Measurements from ENCODE around the gene CEACAM7.
"Not testable (repeated sequence)": the region's sequence is repeated elsewhere in the genome, so short reads cannot be mapped to it uniquely, and the experiment has no call there.

The CEACAM7 gene

GRCh38 chr19:41718761-41719160, 30.7 kb upstream of the CEACAM7 start:
- no peak overlapping the region for H3K23ac ChIP-seq (ENCODE audit: low read length)
- no peak overlapping the region for H3K18ac ChIP-seq (ENCODE audit: low read length)
- H3K9ac ChIP-seq (ENCODE audit: low read length), result no peak overlapping the region
- no peak overlapping the region for H3K4me3 ChIP-seq (ENCODE audit: low read length)
- no peak overlapping the region for H2BK120ac ChIP-seq (ENCODE audit: low read depth, low read length)
- no peak for DNase-seq
- no peak overlapping the region for H4K5ac ChIP-seq (ENCODE audit: low read length)
- no peaks in the 10 kb centered on the region for H3K36me3 ChIP-seq (ENCODE audit: control insufficient read depth, insufficient read depth, low read length)
- no peak overlapping the region for H3K4me2 ChIP-seq (ENCODE audit: low read length)
- H3K79me2 ChIP-seq (ENCODE audit: control insufficient read depth, insufficient read depth, low read length), result no peaks in the 10 kb centered on the region
- no peaks in the 10 kb centered on the region for H3K79me1 ChIP-seq (ENCODE audit: low read length)
- no peak overlapping the region for H4K8ac ChIP-seq (ENCODE audit: low read depth, low read length)
- no CpG with 5 or more reads among the region's 6 CpGs for WGBS (ENCODE audit: extremely low coverage, insufficient coverage, low lambda C conversion rate)
- H2AK5ac ChIP-seq (ENCODE audit: low read length), result no peak overlapping the region
- no peaks in the 10 kb centered on the region for H3K4me1 ChIP-seq (ENCODE audit: control insufficient read depth, low read depth, low read length)
- no peaks in the 10 kb centered on the region for H3K27me3 ChIP-seq (ENCODE audit: insufficient read depth, low read length, poor library complexity)
- no peak overlapping the region for H2BK15ac ChIP-seq (replicated peaks; ENCODE audit: low read depth)
- no peak overlapping the region for H3K4ac ChIP-seq (ENCODE audit: low read depth, low read length)
- no peak overlapping the region for H3K27ac ChIP-seq (ENCODE audit: low read depth, low read length)
- H3K56ac ChIP-seq (ENCODE audit: low read length), result no peak overlapping the region
- H2BK5ac ChIP-seq (ENCODE audit: low read length), result no peak overlapping the region

GRCh38 chr19:41714598-41714997, 26.5 kb upstream of the CEACAM7 start:
- H3K23ac ChIP-seq (ENCODE audit: low read length), result no peak overlapping the region
- no peak overlapping the region for H2BK5ac ChIP-seq (ENCODE audit: low read length)
- H3K4me2 ChIP-seq (ENCODE audit: low read length), result no peak overlapping the region
- H3K36me3 ChIP-seq (ENCODE audit: control insufficient read depth, insufficient read depth, low read length), result no peaks in the 10 kb centered on the region
- WGBS (ENCODE audit: extremely low coverage, insufficient coverage, low lambda C conversion rate), result no CpG with 5 or more reads among the region's 5 CpGs
- no peak overlapping the region for H2BK15ac ChIP-seq (replicated peaks; ENCODE audit: low read depth)
- no peak for DNase-seq
- no peak overlapping the region for H3K18ac ChIP-seq (ENCODE audit: low read length)
- no peak overlapping the region for H4K5ac ChIP-seq (ENCODE audit: low read length)
- no peak overlapping the region for H2AK5ac ChIP-seq (ENCODE audit: low read length)
- H3K79me1 ChIP-seq (ENCODE audit: low read length), result no peaks in the 10 kb centered on the region
- no peak overlapping the region for H4K8ac ChIP-seq (ENCODE audit: low read depth, low read length)
- H2BK120ac ChIP-seq (ENCODE audit: low read depth, low read length), result no peak overlapping the region
- H3K79me2 ChIP-seq (ENCODE audit: control insufficient read depth, insufficient read depth, low read length), result no peaks in the 10 kb centered on the region
- H3K9ac ChIP-seq (ENCODE audit: low read length), result no peak overlapping the region
- no peak overlapping the region for H3K4me3 ChIP-seq (ENCODE audit: low read length)
- no peak overlapping the region for H3K27ac ChIP-seq (ENCODE audit: low read depth, low read length)
- H3K27me3 ChIP-seq (ENCODE audit: insufficient read depth, low read length, poor library complexity), result no peaks in the 10 kb centered on the region
- no peak overlapping the region for H3K4ac ChIP-seq (ENCODE audit: low read depth, low read length)
- H3K4me1 ChIP-seq (ENCODE audit: control insufficient read depth, low read depth, low read length), result no peaks in the 10 kb centered on the region
- no peak overlapping the region for H3K56ac ChIP-seq (ENCODE audit: low read length)

- no peaks in the 10 kb centered on the region for H3K36me3 ChIP-seq (ENCODE audit: control insufficient read depth, insufficient read depth, low read length)
- no peaks in the 10 kb centered on the region for H3K79me1 ChIP-seq (ENCODE audit: low read length)
- no peaks in the 10 kb centered on the region for H3K79me2 ChIP-seq (ENCODE audit: control insufficient read depth, insufficient read depth, low read length)
- no peak overlapping the region for H3K4me3 ChIP-seq (ENCODE audit: low read length)
- no peak overlapping the region for H2BK120ac ChIP-seq (ENCODE audit: low read depth, low read length)
- no peak overlapping the region for H2BK15ac ChIP-seq (replicated peaks; ENCODE audit: low read depth)
- H2AK5ac ChIP-seq (ENCODE audit: low read length), result no peak overlapping the region
- H4K8ac ChIP-seq (ENCODE audit: low read depth, low read length), result no peak overlapping the region
- no peak overlapping the region for H3K4me2 ChIP-seq (ENCODE audit: low read length)
- no CpG with 5 or more reads among the region's 13 CpGs for WGBS (ENCODE audit: extremely low coverage, insufficient coverage, low lambda C conversion rate)
- H3K9ac ChIP-seq (ENCODE audit: low read length), result no peak overlapping the region
- H3K4me1 ChIP-seq (ENCODE audit: control insufficient read depth, low read depth, low read length), result no peaks in the 10 kb centered on the region
- no peak overlapping the region for H3K23ac ChIP-seq (ENCODE audit: low read length)
- H3K4ac ChIP-seq (ENCODE audit: low read depth, low read length), result no peak overlapping the region
- H2BK5ac ChIP-seq (ENCODE audit: low read length), result no peak overlapping the region
- no peak overlapping the region for H3K56ac ChIP-seq (ENCODE audit: low read length)
- H3K18ac ChIP-seq (ENCODE audit: low read length), result no peak overlapping the region
- H3K27me3 ChIP-seq (ENCODE audit: insufficient read depth, low read length, poor library complexity), result no peaks in the 10 kb centered on the region
- DNase-seq, result no peak
- H4K5ac ChIP-seq (ENCODE audit: low read length), result no peak overlapping the region
- H3K27ac ChIP-seq (ENCODE audit: low read depth, low read length), result no peak overlapping the region
Observed at GRCh38 chr19:41711376-41712261, 23.5 kb upstream of the CEACAM7 start.

GRCh38 chr19:41709951-41710645, 22.0 kb upstream of the CEACAM7 start:
- H3K27me3 ChIP-seq (ENCODE audit: insufficient read depth, low read length, poor library complexity), result no peaks in the 10 kb centered on the region
- H3K9ac ChIP-seq (ENCODE audit: low read length), result no peak overlapping the region
- no peak overlapping the region for H3K18ac ChIP-seq (ENCODE audit: low read length)
- no peak overlapping the region for H4K8ac ChIP-seq (ENCODE audit: low read depth, low read length)
- H4K5ac ChIP-seq (ENCODE audit: low read length), result no peak overlapping the region
- no peaks in the 10 kb centered on the region for H3K36me3 ChIP-seq (ENCODE audit: control insufficient read depth, insufficient read depth, low read length)
- H2BK15ac ChIP-seq (replicated peaks; ENCODE audit: low read depth), result no peak overlapping the region
- no peak overlapping the region for H3K4ac ChIP-seq (ENCODE audit: low read depth, low read length)
- DNase-seq, result no peak
- no peak overlapping the region for H2BK5ac ChIP-seq (ENCODE audit: low read length)
- H3K4me3 ChIP-seq (ENCODE audit: low read length), result no peak overlapping the region
- no peaks in the 10 kb centered on the region for H3K79me2 ChIP-seq (ENCODE audit: control insufficient read depth, insufficient read depth, low read length)
- H3K27ac ChIP-seq (ENCODE audit: low read depth, low read length), result no peak overlapping the region
- H3K4me2 ChIP-seq (ENCODE audit: low read length), result no peak overlapping the region
- H3K23ac ChIP-seq (ENCODE audit: low read length), result no peak overlapping the region
- no peaks in the 10 kb centered on the region for H3K79me1 ChIP-seq (ENCODE audit: low read length)
- H2BK120ac ChIP-seq (ENCODE audit: low read depth, low read length), result no peak overlapping the region
- H3K56ac ChIP-seq (ENCODE audit: low read length), result no peak overlapping the region
- WGBS (ENCODE audit: extremely low coverage, insufficient coverage, low lambda C conversion rate), result no CpG with 5 or more reads among the region's 8 CpGs
- no peaks in the 10 kb centered on the region for H3K4me1 ChIP-seq (ENCODE audit: control insufficient read depth, low read depth, low read length)
- no peak overlapping the region for H2AK5ac ChIP-seq (ENCODE audit: low read length)

- not testable (repeated sequence) for H2BK15ac ChIP-seq (replicated peaks; ENCODE audit: low read depth); H3K27ac ChIP-seq (ENCODE audit: low read depth, low read length); DNase-seq; H4K5ac ChIP-seq (ENCODE audit: low read length); H2BK120ac ChIP-seq (ENCODE audit: low read depth, low read length); H3K4me2 ChIP-seq (ENCODE audit: low read length); H3K9ac ChIP-seq (ENCODE audit: low read length); H4K8ac ChIP-seq (ENCODE audit: low read depth, low read length); H2AK5ac ChIP-seq (ENCODE audit: low read length); H3K27me3 ChIP-seq (ENCODE audit: insufficient read depth, low read length, poor library complexity); H3K18ac ChIP-seq (ENCODE audit: low read length); H2BK5ac ChIP-seq (ENCODE audit: low read length); H3K56ac ChIP-seq (ENCODE audit: low read length); H3K79me2 ChIP-seq (ENCODE audit: control insufficient read depth, insufficient read depth, low read length); H3K4ac ChIP-seq (ENCODE audit: low read depth, low read length); H3K4me1 ChIP-seq (ENCODE audit: control insufficient read depth, low read depth, low read length); H3K4me3 ChIP-seq (ENCODE audit: low read length); H3K36me3 ChIP-seq (ENCODE audit: control insufficient read depth, insufficient read depth, low read length); H3K79me1 ChIP-seq (ENCODE audit: low read length); H3K23ac ChIP-seq (ENCODE audit: low read length)
- WGBS (ENCODE audit: extremely low coverage, insufficient coverage, low lambda C conversion rate), result no CpG with 5 or more reads among the region's 8 CpGs
Observed at GRCh38 chr19:41709516-41709915, 21.4 kb upstream of the CEACAM7 start.
